Activated effector memory CD4-positive, alpha-beta T cell treated with anti-CD3 and anti-CD28 coated beads, Interleukin-2, amount 50 U/mL, for 16 hours (primary cell): ENCODE measurements around the gene CASP8.
A peak's percentile ranks its signal among the peaks of the same experiment; 100 is the strongest.

Experiments
- DNase-seq: peaks from one replicate; pipeline ENCODE4 v3.0.0-alpha.2; 2020

Gene CASP8

GRCh38 chr2:201244829-201245228 is 15.5 kb upstream of the CASP8 start:
- no peak for DNase-seq

GRCh38 chr2:201246280-201246679 is 14.1 kb upstream of the CASP8 start:
- no peak for DNase-seq

- no peak for DNase-seq
These were observed 12.0 kb upstream of the CASP8 start for GRCh38 chr2:201248288-201248844.

- no peak for DNase-seq
These were observed 10.4 kb upstream of the CASP8 start for GRCh38 chr2:201249889-201250288.

GRCh38 chr2:201250741-201251140 is 9.6 kb upstream of the CASP8 start:
- DNase-seq = no peak

- DNase-seq = no peak
These were observed 6.1 kb upstream of the CASP8 start for GRCh38 chr2:201254081-201254730.

- no peak for DNase-seq
These were observed 4.8 kb upstream of the CASP8 start for GRCh38 chr2:201255408-201256033.

GRCh38 chr2:201256082-201256481 is 4.3 kb upstream of the CASP8 start:
- DNase-seq = no peak

- peak; percentile 79 for DNase-seq
These were observed 2.9 kb upstream of the CASP8 start for GRCh38 chr2:201257381-201257955.

GRCh38 chr2:201257956-201258665 is 2.2 kb upstream of the CASP8 start:
- peak; percentile 94 for DNase-seq

- DNase-seq = no peak
These were observed 1.4 kb upstream of the CASP8 start for GRCh38 chr2:201258666-201259615.

GRCh38 chr2:201261471-201261870 is 1.1 kb downstream of the CASP8 start:
- DNase-seq = peak; percentile 86

GRCh38 chr2:201261906-201262305 is 1.6 kb downstream of the CASP8 start:
- DNase-seq = no peak

GRCh38 chr2:201262718-201263117 is 2.4 kb downstream of the CASP8 start:
- DNase-seq = no peak

- peak; percentile 67 for DNase-seq
These were observed 3.4 kb downstream of the CASP8 start for GRCh38 chr2:201263779-201264178.

GRCh38 chr2:201264472-201265173 is 4.3 kb downstream of the CASP8 start:
- no peak for DNase-seq

GRCh38 chr2:201266629-201267028 is 6.3 kb downstream of the CASP8 start:
- no peak for DNase-seq

- DNase-seq = peak; percentile 65
These were observed 7.1 kb downstream of the CASP8 start for GRCh38 chr2:201267278-201268030.

- DNase-seq = no peak
These were observed 9.4 kb downstream of the CASP8 start for GRCh38 chr2:201269764-201270163.

GRCh38 chr2:201270293-201271001 is 10.1 kb downstream of the CASP8 start:
- no peak for DNase-seq
